ENCODE data around the gene CMTM4. TPM values are rescaled to one million over a fixed set of nuclear protein-coding genes. Genes with fewer than 3 reads are reported as not detected.
"Not testable (repeated sequence)": the region's sequence is repeated elsewhere in the genome, so short reads cannot be mapped to it uniquely, and the experiment has no call there.

Gene CMTM4
- total RNA-seq, 2 experiments from 2014 or later: 0.73 to 0.84 TPM

DNA sequence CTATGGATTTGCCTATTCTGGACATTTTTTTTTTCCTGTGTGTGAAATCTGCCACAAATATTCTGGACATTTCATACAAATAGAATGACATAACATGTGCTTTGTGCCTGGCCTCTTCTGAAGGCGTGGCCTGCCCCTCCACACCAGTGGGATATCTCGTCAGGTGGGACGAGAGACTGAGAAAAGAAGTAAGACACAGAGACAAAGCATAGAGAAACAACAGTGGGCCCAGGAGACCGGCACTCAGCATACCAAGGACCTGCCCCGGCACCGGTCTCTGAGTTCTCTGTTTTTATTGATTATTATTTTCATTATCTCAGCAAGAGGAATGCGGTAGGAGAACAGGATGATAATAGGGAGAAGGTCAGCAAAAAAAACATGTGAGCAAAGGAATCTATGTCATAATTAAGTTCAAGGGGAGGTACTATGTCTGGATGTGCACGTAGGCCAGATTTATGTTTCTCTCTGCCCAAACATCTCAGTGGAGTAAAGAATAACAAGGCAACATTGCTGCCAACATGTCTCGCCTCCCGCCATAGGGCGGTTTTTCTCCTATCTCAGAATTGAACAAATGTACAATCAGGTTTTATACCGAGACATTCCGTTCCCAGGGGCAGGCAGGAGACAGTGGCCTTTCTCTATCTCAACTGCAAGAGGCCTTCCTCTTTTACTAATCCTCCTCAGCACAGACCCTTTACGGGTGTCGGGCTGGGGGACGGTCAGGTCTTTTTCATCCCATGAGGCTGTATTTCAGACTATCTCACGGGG lies 68.7 kb downstream of the CMTM4 start:
- DNase-seq; H3K36me3 Mint-ChIP-seq (ENCODE audit: low read depth); H3K4me3 Mint-ChIP-seq; POLR2A ChIA-PET; H3K27ac Mint-ChIP-seq; H3K9me3 Mint-ChIP-seq; H3K4me1 Mint-ChIP-seq; H3K27me3 Mint-ChIP-seq; CTCF ChIA-PET: not testable (repeated sequence)

DNA sequence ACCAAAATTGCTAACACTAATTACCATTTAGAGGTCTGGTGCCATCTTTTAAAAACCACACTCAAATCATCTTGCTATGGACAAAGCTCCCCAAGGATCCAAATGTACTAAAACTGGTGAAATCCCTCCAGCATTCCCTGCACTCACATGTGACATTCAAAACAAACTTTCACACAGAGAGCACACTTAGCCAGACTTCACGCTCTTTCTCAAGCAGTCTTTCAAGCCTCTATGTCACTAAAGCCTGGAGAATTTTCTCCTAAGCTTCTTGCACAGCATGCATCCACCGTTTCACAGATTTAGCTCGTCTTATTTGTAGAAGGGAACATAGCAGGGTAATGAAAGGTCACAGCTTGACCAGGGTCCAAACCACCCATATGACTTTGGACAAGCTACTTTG lies 72.8 kb downstream of the CMTM4 start:
- H3K27ac Mint-ChIP-seq: no peak overlapping the region
- ChIA-PET POLR2A (no interaction called here), CTCF (interaction anchor here (1.8 kb wide), 1 partner anchor 16 kb away, joined by 9 read pairs; no protein-coding TSS in a partner anchor)

DNA sequence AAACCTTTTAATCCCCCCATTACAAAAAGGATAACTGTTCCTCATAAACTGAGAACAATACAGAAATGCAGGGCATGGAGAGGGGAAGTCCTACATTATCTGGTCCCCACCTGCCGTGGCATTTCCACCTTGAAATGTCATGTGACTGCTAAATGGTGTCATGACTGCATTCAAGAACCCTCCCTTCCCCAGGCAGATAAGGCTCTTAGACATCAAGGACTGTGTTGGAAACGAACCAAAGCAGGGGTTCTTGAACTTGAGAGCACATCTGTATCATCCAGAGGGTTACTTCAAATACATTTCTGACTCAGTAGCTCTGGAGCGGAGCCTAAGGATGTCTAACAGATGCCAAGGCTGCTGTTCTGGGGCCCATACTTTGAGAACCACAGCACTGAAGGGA lies 73.7 kb downstream of the CMTM4 start:
- DNase-seq: no peak
- no peak overlapping the region for H3K4me3 Mint-ChIP-seq
- no peak overlapping the region for H3K27ac Mint-ChIP-seq
- H3K27me3 Mint-ChIP-seq: no peaks in the 10 kb centered on the region
- no peaks in the 10 kb centered on the region for H3K36me3 Mint-ChIP-seq (ENCODE audit: low read depth)
- POLR2A ChIA-PET: no interaction called here
- CTCF ChIA-PET: interaction anchor here (0.6 kb wide), 1 partner anchor 112 kb away, joined by 5 read pairs; no protein-coding TSS in a partner anchor
- no peaks in the 10 kb centered on the region for H3K9me3 Mint-ChIP-seq
- no peaks in the 10 kb centered on the region for H3K4me1 Mint-ChIP-seq

More for the DNA sequence above, 72.8 kb downstream of the CMTM4 start:
- Mint-ChIP-seq H3K4me3 (no peak overlapping the region), H3K36me3 (ENCODE audit: low read depth) (no peaks in the 10 kb centered on the region), H3K4me1 (no peaks in the 10 kb centered on the region), H3K9me3 (no peaks in the 10 kb centered on the region), H3K27me3 (no peaks in the 10 kb centered on the region)
- no peak for DNase-seq

DNA sequence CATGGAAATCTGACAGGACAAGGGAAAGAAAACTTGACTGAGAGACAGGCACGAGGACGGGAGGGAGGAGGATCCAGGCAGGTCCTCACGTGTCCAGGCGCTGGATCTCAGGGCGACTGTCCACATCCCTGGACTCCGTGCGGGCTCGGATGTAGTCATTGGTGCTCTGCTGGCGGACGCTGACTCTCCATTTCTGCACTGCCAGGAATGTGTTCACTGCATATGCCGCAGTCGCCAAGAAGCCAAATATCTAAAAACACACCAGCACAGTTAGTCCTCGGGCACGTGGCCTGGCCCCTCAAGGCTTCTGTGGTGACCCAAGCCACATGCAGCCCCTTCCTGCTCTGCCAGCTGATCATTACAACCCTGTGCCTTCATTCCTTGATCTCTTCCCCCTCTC lies 74.6 kb downstream of the CMTM4 start:
- Mint-ChIP-seq H3K4me3 (no peak overlapping the region), H3K27ac (no peak overlapping the region), H3K9me3 (no peaks in the 10 kb centered on the region), H3K4me1 (no peaks in the 10 kb centered on the region), H3K36me3 (ENCODE audit: low read depth) (no peaks in the 10 kb centered on the region), H3K27me3 (no peaks in the 10 kb centered on the region)
- POLR2A ChIA-PET: no interaction called here
- CTCF ChIA-PET: interaction anchor here (0.6 kb wide), 1 partner anchor 113 kb away, joined by 5 read pairs; no protein-coding TSS in a partner anchor
- no peak for DNase-seq

DNA sequence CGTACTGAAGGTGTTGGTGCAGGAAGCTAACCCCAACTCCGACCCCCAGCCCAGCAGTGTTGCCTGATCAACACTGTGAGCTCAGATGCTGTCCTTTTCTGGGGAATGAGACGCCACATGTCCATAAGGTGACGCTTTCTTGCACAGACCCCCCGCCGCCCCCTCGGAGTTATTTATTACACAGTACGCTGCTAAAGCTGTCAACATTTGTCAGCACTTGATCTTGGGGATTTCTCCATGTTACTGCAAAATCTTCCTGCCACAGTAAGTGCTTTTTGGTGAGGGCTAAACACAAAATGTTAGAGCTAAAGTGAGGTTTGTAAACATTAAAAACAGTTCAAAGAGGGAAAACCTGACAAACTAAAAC lies 76.1 kb downstream of the CMTM4 start:
- ChIA-PET POLR2A (no interaction called here), CTCF (interaction anchor here (0.6 to 1.8 kb wide), 8 partner anchors 10 to 308 kb away, joined by 3 to 12 read pairs (median 3); no protein-coding TSS in a partner anchor)
- DNase-seq: no peak
- no peaks in the 10 kb centered on the region for H3K27me3 Mint-ChIP-seq
- no peak overlapping the region for H3K27ac Mint-ChIP-seq
- no peaks in the 10 kb centered on the region for H3K9me3 Mint-ChIP-seq
- no peaks in the 10 kb centered on the region for H3K36me3 Mint-ChIP-seq (ENCODE audit: low read depth)
- no peak overlapping the region for H3K4me3 Mint-ChIP-seq
- H3K4me1 Mint-ChIP-seq: no peaks in the 10 kb centered on the region

DNA sequence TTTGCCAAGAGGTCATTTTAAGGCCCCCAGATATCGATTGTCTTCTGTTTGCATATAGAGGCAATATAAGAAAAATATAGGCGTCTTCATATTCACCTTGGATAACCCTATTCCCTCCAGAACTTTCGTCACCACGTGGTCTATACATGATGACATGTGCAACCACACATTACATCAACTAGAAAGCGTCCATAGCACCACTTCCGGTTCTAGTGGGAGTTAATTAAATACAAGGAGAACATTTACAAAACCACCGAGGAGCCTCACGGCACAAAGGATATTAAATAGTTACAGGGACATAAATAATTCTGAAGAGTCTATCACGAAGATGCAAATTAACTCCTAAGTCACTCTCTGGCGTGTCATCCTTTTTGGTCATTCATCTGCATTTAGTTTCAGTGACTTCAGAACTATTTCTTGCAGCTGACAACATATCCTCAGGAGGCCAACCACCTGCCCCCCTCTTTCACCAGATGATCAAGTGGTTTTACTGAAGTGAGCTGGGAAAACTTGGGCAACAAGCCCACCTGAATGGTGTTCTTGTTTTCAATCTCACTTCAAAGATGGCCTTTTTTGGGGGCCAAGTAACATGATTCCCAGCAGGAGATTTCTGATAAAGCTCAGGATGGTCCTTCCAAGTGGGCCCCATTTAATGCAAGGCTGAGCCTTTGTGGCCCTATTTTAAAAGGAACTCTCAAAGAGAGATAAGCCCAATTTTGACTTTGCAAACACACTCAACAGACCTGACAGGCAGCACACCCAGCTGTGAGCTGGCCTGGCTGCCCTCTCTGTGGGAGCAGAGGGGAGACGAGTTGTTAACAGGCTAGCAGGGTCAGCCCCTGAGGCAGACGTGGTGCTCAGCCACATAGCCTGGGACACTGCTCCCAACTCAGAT lies 76.8 kb downstream of the CMTM4 start:
- Mint-ChIP-seq H3K9me3 (no peaks in the 10 kb centered on the region), H3K4me1 (no peaks in the 10 kb centered on the region), H3K27ac (no peak overlapping the region), H3K4me3 (no peak overlapping the region), H3K27me3 (no peaks in the 10 kb centered on the region), H3K36me3 (ENCODE audit: low read depth) (no peaks in the 10 kb centered on the region)
- POLR2A ChIA-PET: no interaction called here
- DNase-seq: no peak
- CTCF ChIA-PET: interaction anchor here (0.6 to 1.8 kb wide), 9 partner anchors 9 to 309 kb away, joined by 3 to 12 read pairs (median 3); no protein-coding TSS in a partner anchor

DNA sequence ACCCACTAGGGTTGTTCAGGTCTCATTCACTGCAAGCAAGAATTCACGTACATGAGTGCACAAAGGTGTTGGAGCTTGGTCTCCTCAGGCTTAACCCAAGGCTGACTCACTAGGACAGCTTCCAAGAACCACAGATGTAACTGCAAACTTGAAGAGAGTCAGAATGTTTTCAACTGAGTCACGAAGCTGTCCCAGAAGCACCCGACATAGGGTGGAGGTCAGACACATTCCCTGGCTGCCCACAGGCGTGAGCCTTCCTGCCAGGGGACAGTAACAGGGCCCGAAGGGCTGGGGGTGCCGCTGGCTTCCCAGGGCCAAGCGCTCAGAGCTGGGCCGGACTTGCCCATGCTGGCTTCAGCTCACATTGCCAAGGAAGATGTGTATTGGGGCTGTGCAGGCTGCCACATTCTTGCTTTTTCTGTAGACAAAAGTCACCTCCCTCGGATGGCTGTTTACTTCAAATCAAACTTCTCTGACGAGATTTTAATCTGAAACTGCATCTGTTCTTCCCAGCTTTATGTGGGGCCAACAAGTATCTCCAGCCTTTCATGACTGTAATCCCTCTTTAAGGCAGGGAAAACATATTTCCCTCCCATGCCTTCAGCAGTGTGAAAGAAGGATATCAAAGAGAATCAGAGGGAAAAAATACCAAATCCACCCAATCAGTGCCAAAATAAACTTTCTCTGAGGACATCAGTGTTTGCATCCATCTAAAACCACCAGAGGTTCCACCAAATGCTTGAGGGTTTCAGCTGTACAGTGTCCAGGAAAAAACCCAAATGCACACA lies 77.8 kb downstream of the CMTM4 start:
- no peaks in the 10 kb centered on the region for H3K27me3 Mint-ChIP-seq
- H3K4me1 Mint-ChIP-seq: no peaks in the 10 kb centered on the region
- no peaks in the 10 kb centered on the region for H3K9me3 Mint-ChIP-seq
- H3K36me3 Mint-ChIP-seq (ENCODE audit: low read depth): no peaks in the 10 kb centered on the region
- DNase-seq: no peak
- ChIA-PET POLR2A (no interaction called here), CTCF (interaction anchor here (0.6 to 2.2 kb wide), 4 partner anchors 11 to 32 kb away, joined by 3 to 11 read pairs (median 4); no protein-coding TSS in a partner anchor)
- no peak overlapping the region for H3K27ac Mint-ChIP-seq
- no peak overlapping the region for H3K4me3 Mint-ChIP-seq

DNA sequence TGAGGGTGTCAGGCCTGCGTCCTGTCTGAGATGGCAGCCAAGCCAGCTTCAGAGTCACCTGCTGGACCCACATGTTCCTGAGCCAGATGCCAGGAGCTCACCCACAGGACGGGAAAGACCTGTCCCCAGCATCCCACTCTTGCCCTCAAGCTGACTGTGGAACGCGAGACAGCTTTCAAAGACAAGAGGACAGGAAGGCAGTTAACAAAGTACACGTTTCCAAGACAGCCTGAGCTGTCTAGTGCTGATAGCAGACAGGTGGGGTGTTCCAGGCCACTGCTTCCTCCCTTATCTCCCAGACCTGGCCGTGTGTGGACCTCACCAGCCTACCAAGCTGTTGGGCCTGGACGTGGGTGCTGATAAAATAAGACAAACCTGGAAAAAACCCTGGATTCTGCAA lies 78.8 kb downstream of the CMTM4 start:
- Mint-ChIP-seq H3K4me1 (no peaks in the 10 kb centered on the region), H3K27ac (no peak overlapping the region), H3K4me3 (no peak overlapping the region), H3K36me3 (ENCODE audit: low read depth) (peaks cover 7% of the 10 kb centered on the region), H3K27me3 (no peaks in the 10 kb centered on the region), H3K9me3 (no peaks in the 10 kb centered on the region)
- POLR2A ChIA-PET: no interaction called here
- DNase-seq: no peak
- CTCF ChIA-PET: interaction anchor here (0.5 to 2.2 kb wide), 6 partner anchors 10 to 1178 kb away, joined by 3 to 11 read pairs (median 4); no protein-coding TSS in a partner anchor

DNA sequence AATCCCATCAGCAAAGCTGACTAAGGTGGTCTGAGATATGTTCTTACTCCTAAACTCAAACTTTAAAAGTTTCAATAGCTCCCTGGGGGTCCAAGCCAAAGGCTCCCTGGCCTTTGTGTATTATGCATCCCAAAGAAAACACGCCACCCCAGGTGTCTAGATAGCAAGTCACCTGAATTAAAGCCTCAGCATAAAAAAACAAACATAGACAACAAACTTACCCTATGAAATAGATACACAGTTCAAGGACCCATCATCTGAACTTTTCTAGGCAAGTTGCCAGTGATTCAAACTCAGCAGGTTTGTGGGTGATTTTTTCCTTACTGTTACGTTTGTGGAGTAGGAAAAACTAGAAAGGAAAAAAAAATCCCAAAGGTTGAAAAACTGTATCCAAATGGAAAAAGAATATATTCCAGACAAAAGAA lies 79.5 kb downstream of the CMTM4 start:
- H3K4me1 Mint-ChIP-seq: no peaks in the 10 kb centered on the region

DNA sequence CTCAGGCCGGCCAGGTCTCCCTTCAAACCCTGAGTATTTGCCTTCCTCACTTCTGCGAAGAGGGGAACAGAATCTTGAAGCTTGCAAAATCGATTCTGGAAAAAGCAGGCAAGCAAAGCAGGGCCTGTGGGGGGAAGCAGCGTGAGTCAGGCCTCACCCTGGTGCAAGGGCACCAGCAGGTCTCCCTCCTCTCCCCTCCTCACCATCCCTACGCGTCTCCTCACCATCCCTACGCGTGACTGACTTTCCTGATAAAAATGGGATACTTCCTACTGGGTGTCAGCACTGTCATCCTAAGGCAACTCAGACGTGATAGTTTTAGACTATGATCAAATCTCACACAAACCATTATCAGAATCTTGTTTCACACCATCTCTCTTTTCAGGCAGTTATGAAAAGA lies 80.0 kb downstream of the CMTM4 start:
- Mint-ChIP-seq H3K27ac (no peak overlapping the region), H3K4me3 (no peak overlapping the region), H3K9me3 (no peaks in the 10 kb centered on the region), H3K36me3 (ENCODE audit: low read depth) (peaks cover 10% of the 10 kb centered on the region), H3K27me3 (no peaks in the 10 kb centered on the region), H3K4me1 (no peaks in the 10 kb centered on the region)
- POLR2A ChIA-PET: no interaction called here
- DNase-seq: no peak
- CTCF ChIA-PET: interaction anchor here (1.4 kb wide), 1 partner anchor 34 kb away, joined by 5 read pairs; no protein-coding TSS in a partner anchor

More for the DNA sequence above, 79.5 kb downstream of the CMTM4 start:
- Mint-ChIP-seq H3K9me3 (no peaks in the 10 kb centered on the region), H3K27ac (no peak overlapping the region), H3K4me3 (no peak overlapping the region), H3K27me3 (no peaks in the 10 kb centered on the region), H3K36me3 (ENCODE audit: low read depth) (peaks cover 8% of the 10 kb centered on the region)
- CTCF ChIA-PET: interaction anchor here (0.6 to 2.2 kb wide), 4 partner anchors 9 to 156 kb away, joined by 3 to 11 read pairs (median 4); no protein-coding TSS in a partner anchor
- no peak for DNase-seq
- POLR2A ChIA-PET: no interaction called here

DNA sequence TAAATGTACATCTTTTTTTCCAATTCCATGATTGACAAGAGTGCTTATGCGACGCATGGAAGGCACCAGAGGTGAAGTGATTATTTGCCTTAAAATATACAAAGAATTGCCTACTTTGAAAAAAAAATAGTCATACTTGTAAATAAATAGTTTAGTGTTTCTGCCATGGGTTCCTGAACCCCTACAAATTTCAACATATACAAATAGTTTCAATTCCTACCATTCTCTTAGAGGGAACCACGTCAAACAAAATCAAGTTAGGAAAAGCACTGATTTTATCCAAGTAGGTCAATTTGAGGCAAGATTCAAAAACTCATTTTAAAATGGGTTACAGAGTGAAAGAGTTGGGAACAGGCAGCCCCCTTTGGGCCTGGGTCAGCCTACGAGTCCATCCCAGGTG lies 80.4 kb downstream of the CMTM4 start:
- ChIA-PET CTCF (no interaction called here), POLR2A (no interaction called here)
- Mint-ChIP-seq H3K4me3 (no peak overlapping the region), H3K27ac (no peak overlapping the region), H3K36me3 (ENCODE audit: low read depth) (peaks cover 14% of the 10 kb centered on the region), H3K9me3 (no peaks in the 10 kb centered on the region), H3K27me3 (no peaks in the 10 kb centered on the region), H3K4me1 (no peaks in the 10 kb centered on the region)
- DNase-seq: no peak

DNA sequence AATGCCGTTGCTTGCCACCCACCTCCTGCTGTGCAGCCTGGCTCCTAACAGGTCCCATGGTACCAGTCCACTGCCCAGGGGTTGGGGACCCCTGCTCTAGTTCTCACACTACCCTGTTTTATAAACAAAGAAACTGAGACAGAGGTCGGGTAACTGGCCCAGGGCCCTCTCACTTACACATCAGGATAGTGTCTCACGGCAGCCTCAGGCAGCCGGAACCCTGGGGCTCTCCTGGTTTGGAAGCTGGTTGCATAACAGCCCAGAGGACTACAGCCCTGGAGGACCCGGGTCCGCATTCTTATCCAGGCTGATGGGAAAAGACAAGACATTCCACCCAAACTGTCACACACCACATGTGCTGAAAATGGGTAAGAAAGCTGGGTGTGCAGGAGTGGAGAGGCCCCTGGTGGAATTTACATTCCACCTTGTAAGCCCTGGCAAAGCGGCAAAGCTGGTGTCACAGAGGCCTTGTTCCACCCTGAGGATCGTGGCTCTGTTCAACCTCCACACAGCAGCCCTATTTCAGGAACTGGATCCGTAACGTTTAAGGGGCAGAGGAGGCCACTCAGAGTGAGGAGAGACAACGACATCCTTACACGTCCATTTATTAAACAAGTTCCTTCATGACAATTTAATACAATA lies 82.3 kb downstream of the CMTM4 start:
- Mint-ChIP-seq H3K36me3 (ENCODE audit: low read depth) (peaks cover 30% of the 10 kb centered on the region), H3K9me3 (no peaks in the 10 kb centered on the region), H3K4me1 (no peaks in the 10 kb centered on the region), H3K27me3 (no peaks in the 10 kb centered on the region), H3K4me3 (no peak overlapping the region), H3K27ac (no peak overlapping the region)
- CTCF ChIA-PET: interaction anchor here (1.1 kb wide), 1 partner anchor 131 kb away, joined by 3 read pairs; no protein-coding TSS in a partner anchor
- POLR2A ChIA-PET: no interaction called here
- no peak for DNase-seq

Data from activated CD4-positive, alpha-beta T cell treated with anti-CD3 and anti-CD28 coated beads, Interleukin-2, amount 10 ng/mL, durations not matched to agents 7 days and 5 days (primary cell).